HG03571 (cell line): ENCODE measurements around the gene USP40.

ENCODE experiments used
- ATAC-seq: cut with Tn5 transposase; IDR thresholded peaks from one replicate; pipeline ENCODE4 v1.9.1; 2021; ENCODE audit not compliant: unreplicated experiment

Gene USP40

GRCh38 chr2:233501198-233502076, 65.1 kb downstream of the USP40 start:
- no peak for ATAC-seq

GRCh38 chr2:233499928-233500327, 66.7 kb downstream of the USP40 start:
- ATAC-seq: no peak

GRCh38 chr2:233498126-233498525, 68.5 kb downstream of the USP40 start:
- ATAC-seq: no peak

GRCh38 chr2:233497692-233498091, 68.9 kb downstream of the USP40 start:
- ATAC-seq: no peak

- ATAC-seq: no peak
Measured at GRCh38 chr2:233495503-233496496, 70.8 kb downstream of the USP40 start.

- ATAC-seq: no peak
Measured at GRCh38 chr2:233492751-233493150, 73.8 kb downstream of the USP40 start.

GRCh38 chr2:233492078-233492477, 74.5 kb downstream of the USP40 start:
- no peak for ATAC-seq

- ATAC-seq: no peak
Measured at GRCh38 chr2:233491326-233491725, 75.3 kb downstream of the USP40 start.

- no peak for ATAC-seq
Measured at GRCh38 chr2:233490831-233491230, 75.8 kb downstream of the USP40 start.

- no peak for ATAC-seq
Measured at GRCh38 chr2:233489666-233490065, 76.9 kb downstream of the USP40 start.

- ATAC-seq: no peak
Measured at GRCh38 chr2:233489143-233489542, 77.4 kb downstream of the USP40 start.

- no peak for ATAC-seq
Measured at GRCh38 chr2:233487748-233488345, 78.7 kb downstream of the USP40 start.

- no peak for ATAC-seq
Measured at GRCh38 chr2:233486778-233487552, 79.6 kb downstream of the USP40 start.

GRCh38 chr2:233486357-233486756, 80.2 kb downstream of the USP40 start:
- no peak for ATAC-seq

GRCh38 chr2:233485726-233486125, 80.9 kb downstream of the USP40 start:
- ATAC-seq: no peak

- no peak for ATAC-seq
Measured at GRCh38 chr2:233482616-233483015, 84.0 kb downstream of the USP40 start.

- no peak for ATAC-seq
Measured at GRCh38 chr2:233481368-233482142, 85.0 kb downstream of the USP40 start.

- ATAC-seq: no peak
Measured at GRCh38 chr2:233480490-233481202, 85.9 kb downstream of the USP40 start.
